Activated B cell treated with CpG ODN at 0.5 μM for 24 hours (primary cell): Measurements from ENCODE around the gene EIF2S3. TPM values are rescaled to one million over a fixed set of nuclear protein-coding genes. Genes with fewer than 3 reads are reported as not detected.

Source experiments
- ATAC-seq: fragments of 200-7000 bp; cut with Tn5 transposase; one replicate; pipeline ENCODE4 v1.10.0; 2021; ENCODE audit warnings: low read depth, mild to moderate bottlenecking, moderate library complexity
- CTCF ChIA-PET: fragments of 350-600 bp; sonication (Branson Sonifier 250); formaldehyde crosslinking; loops from one replicate; lab custom pipeline; 2021; ENCODE audit warnings: antibody characterized with exemption; lab: Charles Lee
- POLR2A ChIA-PET: fragments of 350-600 bp; sonication (Branson Sonifier 250); formaldehyde crosslinking; loops from one replicate; lab custom pipeline; 2021; ENCODE audit warnings: antibody characterized with exemption; lab: Charles Lee
- DNase-seq: peaks from one replicate; pipeline ENCODE4 v3.0.0; 2022
- H3K27ac Mint-ChIP-seq: one replicate; pipeline ENCODE4 v1.8.0; 2020; ENCODE audit warnings: mixed read lengths
- H3K27me3 Mint-ChIP-seq: one replicate; pipeline ENCODE4 v1.8.0; 2021; ENCODE audit warnings: mixed read lengths
- H3K36me3 Mint-ChIP-seq: one replicate; pipeline ENCODE4 v1.8.0; 2021; ENCODE audit warnings: low read depth, mixed read lengths
- H3K4me1 Mint-ChIP-seq: one replicate; pipeline ENCODE4 v1.8.0; 2021; ENCODE audit warnings: mixed read lengths
- H3K4me3 Mint-ChIP-seq: one replicate; pipeline ENCODE4 v1.8.0; 2020; ENCODE audit warnings: mild to moderate bottlenecking, mixed read lengths
- H3K9me3 Mint-ChIP-seq: one replicate; pipeline ENCODE4 v1.8.0; 2020; ENCODE audit warnings: mixed read lengths
- intact Hi-C: fragments of 100-400 bp; cut with micrococcal nuclease; formaldehyde crosslinking; loops from one replicate; pipeline ENCODE4 v1.15.1; 2024
- total RNA-seq: library from RNA; stranded (reverse); gene quantifications from 2 replicates; pipeline ENCODE4 v1.2.3, GENCODE V29; 2022
- TF ChIP-seq, protein P1 (sequence below): fragments of 200-600 bp; IDR thresholded peaks from one replicate; pipeline ENCODE4 v1.8.0; 2022; ENCODE audit warnings: antibody characterized with exemption, mild to moderate bottlenecking

The EIF2S3 gene
- total RNA-seq: 281 and 314 TPM in 2 replicates

DNA sequence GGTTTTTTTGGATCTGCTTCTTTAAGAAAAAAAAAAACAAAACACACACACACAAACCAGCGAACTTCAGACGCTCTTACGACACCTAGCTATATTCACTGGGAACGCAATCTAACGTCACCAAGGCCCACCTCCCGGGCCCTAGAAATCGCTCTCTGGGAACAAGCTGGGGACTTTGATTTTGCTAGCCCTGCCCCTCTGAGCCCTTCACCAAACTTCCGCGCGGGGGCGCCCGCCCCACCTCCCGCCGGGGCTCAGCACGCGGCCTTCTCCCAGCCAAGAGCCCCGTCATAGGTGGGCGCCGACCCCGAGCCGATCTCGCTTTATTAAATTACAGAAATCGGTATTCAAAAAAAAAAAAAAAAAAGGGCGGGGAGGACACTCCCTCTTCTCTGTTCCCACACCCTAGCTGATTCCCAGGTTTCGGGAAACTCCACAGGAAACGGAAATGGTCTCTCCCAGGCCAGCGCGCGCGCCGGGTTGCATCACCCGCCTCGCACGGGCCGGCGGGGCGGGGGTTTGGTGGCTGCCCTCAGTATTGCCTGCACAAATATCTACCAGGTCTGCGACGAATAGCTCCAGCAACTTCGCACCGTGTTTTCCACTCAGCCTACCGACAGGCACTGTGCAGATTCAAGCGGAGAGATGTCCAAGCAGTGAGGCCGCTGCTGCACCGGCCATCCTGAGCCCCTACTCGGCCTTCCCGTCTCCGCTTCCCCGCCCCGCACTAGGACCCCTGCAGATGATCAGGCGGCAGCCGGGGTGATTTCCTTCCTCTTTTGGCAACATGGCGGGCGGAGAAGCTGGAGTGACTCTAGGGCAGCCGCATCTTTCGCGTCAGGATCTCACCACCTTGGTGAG is at the start of gene EIF2S3:
EIF2S3 (plus strand) TSS at position 775 of the 861 bp plus-strand sequence; CDS start at position 788, 13 bp downstream.
- CTCF ChIA-PET: interaction anchor here (0.6 to 2.5 kb wide), 7 partner anchors 29 to 426 kb away, joined by 3 to 32 read pairs (median 8); partner anchors contain the start of genes APOO, CXorf58, KLHL15 and SAT1
- Mint-ChIP-seq H3K27ac (peak within 1 kb of the TSS; percentile 99), H3K4me1 (peaks cover 4% of the 10 kb centered on the region), H3K27me3 (no peaks in the 10 kb centered on the region), H3K9me3 (no peaks in the 10 kb centered on the region), H3K4me3 (no peak within 1 kb of the TSS), H3K36me3 (peaks cover 13% of the 10 kb centered on the region)
- peak; percentile 80 for ATAC-seq
- intact Hi-C loops: loop anchor here (1.0 to 10.0 kb wide), 9 partner anchors 29 to 413 kb away; partner anchors contain the start of genes ACOT9, CXorf58, PDK3 and SAT1
- peak; percentile 73 for DNase-seq
- POLR2A ChIA-PET: interaction anchor here (0.6 to 3.2 kb wide), 32 partner anchors 9 to 425 kb away, joined by 3 to 113 read pairs (median 5); partner anchors contain the start of genes ACOT9, APOO, CXorf58 and KLHL15
- TF ChIP-seq, protein P1, sequence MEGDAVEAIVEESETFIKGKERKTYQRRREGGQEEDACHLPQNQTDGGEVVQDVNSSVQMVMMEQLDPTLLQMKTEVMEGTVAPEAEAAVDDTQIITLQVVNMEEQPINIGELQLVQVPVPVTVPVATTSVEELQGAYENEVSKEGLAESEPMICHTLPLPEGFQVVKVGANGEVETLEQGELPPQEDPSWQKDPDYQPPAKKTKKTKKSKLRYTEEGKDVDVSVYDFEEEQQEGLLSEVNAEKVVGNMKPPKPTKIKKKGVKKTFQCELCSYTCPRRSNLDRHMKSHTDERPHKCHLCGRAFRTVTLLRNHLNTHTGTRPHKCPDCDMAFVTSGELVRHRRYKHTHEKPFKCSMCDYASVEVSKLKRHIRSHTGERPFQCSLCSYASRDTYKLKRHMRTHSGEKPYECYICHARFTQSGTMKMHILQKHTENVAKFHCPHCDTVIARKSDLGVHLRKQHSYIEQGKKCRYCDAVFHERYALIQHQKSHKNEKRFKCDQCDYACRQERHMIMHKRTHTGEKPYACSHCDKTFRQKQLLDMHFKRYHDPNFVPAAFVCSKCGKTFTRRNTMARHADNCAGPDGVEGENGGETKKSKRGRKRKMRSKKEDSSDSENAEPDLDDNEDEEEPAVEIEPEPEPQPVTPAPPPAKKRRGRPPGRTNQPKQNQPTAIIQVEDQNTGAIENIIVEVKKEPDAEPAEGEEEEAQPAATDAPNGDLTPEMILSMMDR: no peak

GRCh38 chrX:24005028-24005427 is 49.7 kb upstream of the EIF2S3 start:
- intact Hi-C loops: no loop called here
- no peak for DNase-seq
- CTCF ChIA-PET: no interaction called here
- TF ChIP-seq, protein P1: no peak
- ATAC-seq: no peak
- Mint-ChIP-seq H3K4me3 (no peak overlapping the region), H3K9me3 (no peaks in the 10 kb centered on the region), H3K27me3 (no peaks in the 10 kb centered on the region), H3K36me3 (peaks cover 29% of the 10 kb centered on the region), H3K27ac (peak overlapping the region; percentile 31), H3K4me1 (peaks cover 19% of the 10 kb centered on the region)
- POLR2A ChIA-PET: no interaction called here

DNA sequence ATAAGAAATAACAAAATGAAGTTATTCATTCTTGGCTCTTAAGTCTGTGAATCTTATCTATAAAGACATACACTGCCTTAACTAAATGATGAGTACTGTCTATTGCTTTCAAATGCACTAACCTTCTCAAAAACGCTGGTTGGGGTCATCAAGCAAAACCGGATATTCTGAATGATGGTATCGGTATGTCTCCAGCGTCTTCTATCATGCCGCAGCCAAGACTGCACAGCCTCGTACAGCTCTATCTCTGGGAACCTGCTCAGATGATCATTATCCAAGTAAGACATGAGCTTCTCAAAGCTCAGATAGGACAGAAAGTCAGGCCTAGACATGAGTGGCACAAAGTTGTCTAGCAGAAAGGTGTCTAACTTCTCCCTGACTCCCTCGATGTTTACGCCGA is 48.9 kb upstream of the EIF2S3 start:
- Mint-ChIP-seq H3K4me3 (no peak overlapping the region), H3K27ac (no peak overlapping the region), H3K36me3 (peaks cover 30% of the 10 kb centered on the region), H3K4me1 (peaks cover 26% of the 10 kb centered on the region), H3K9me3 (no peaks in the 10 kb centered on the region), H3K27me3 (no peaks in the 10 kb centered on the region)
- CTCF ChIA-PET: no interaction called here
- ATAC-seq (no peak), DNase-seq (no peak)
- TF ChIP-seq, protein P1: no peak
- POLR2A ChIA-PET: no interaction called here
- intact Hi-C loops: no loop called here

- ChIA-PET CTCF (no interaction called here), POLR2A (no interaction called here)
- Mint-ChIP-seq H3K9me3 (no peaks in the 10 kb centered on the region), H3K27me3 (no peaks in the 10 kb centered on the region), H3K27ac (no peak overlapping the region), H3K36me3 (peaks cover 10% of the 10 kb centered on the region), H3K4me1 (peaks cover 20% of the 10 kb centered on the region), H3K4me3 (no peak overlapping the region)
- intact Hi-C loops: no loop called here
- ATAC-seq (no peak), DNase-seq (no peak)
- TF ChIP-seq, protein P1: no peak
These were observed 42.5 kb upstream of the EIF2S3 start for GRCh38 chrX:24012266-24012665.

DNA sequence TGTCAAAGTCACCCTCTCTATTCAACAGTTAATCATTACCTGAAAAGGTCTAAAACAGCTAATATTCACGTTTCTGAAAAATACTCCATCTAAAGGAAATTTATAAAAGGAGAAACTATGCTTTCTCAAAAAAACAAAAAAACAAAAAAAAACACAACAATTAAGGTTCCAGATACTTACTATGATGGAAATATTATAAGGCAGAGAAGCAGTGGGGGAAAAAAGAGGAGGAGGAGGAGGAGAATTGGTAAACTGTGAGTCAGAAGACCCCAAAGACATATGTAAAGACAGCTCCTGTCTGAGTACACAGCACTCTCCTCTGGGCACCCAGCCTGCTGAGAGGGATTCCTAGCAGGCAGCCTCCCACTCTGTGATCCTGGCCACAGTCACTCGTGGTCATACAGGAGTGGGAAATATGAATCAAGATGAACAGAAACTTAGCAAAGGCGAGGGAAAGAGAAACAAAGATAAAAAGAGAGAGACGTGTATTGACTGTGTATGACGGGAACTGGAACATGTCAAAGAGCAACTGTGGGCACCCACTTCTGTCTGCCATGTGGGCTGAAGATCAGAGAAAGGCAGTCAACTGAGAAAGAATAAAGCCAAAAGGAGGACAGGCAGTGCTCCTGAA is 40.3 kb upstream of the EIF2S3 start:
- intact Hi-C loops: no loop called here
- Mint-ChIP-seq H3K27ac (peak overlapping the region; percentile 69), H3K4me1 (peaks cover 19% of the 10 kb centered on the region), H3K4me3 (no peak overlapping the region), H3K9me3 (no peaks in the 10 kb centered on the region), H3K36me3 (peaks cover 9% of the 10 kb centered on the region), H3K27me3 (no peaks in the 10 kb centered on the region)
- TF ChIP-seq, protein P1: no peak
- ATAC-seq: no peak
- DNase-seq: no peak
- ChIA-PET CTCF (no interaction called here), POLR2A (no interaction called here)
